Tibial nerve (tissue), 3 donors: Measurements from ENCODE around the gene FSD1.

Experiments used
- POLR2A ChIP-seq, 2 donors: fragments of 450-650 bp; IDR thresholded peaks; one replicate each; pipeline ENCODE4 v1.6.1; 2017; ENCODE audit warnings: antibody characterized with exemption in 2 of 2, mild to moderate bottlenecking in 2 of 2, moderate library complexity in 2 of 2
- TF ChIP-seq, protein P1 (sequence below), 5 experiments: fragments of 200-600 bp in 3 of 5; fragments of 450-650 bp in 2 of 5; sonication (generic) in 3 of 5; IDR thresholded peaks; one replicate each; pipeline ENCODE4 v1.5.1; 2016 to 2019; ENCODE audit warnings: antibody characterized with exemption in 5 of 5, mild to moderate bottlenecking in 3 of 5, moderate library complexity in 2 of 5

DNA sequence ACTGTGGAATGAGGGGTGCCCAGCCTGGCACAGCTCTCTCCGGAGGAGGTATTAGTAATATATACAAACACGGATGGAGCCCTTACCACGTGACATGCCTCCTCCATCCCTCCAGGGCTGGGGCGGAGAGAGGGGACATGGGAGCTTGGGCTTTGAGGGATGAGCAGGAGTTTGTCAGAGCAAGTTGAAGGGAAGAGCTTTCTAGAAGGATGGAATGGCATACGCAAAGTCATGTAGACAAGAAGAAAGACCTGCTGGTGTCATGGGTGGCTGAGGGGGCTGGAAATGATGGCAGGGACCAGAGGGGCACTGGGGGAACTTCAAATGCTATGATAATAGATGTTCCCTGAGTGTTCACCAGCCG lies 41.6 kb downstream of the FSD1 start:
- TF ChIP-seq, protein P1, sequence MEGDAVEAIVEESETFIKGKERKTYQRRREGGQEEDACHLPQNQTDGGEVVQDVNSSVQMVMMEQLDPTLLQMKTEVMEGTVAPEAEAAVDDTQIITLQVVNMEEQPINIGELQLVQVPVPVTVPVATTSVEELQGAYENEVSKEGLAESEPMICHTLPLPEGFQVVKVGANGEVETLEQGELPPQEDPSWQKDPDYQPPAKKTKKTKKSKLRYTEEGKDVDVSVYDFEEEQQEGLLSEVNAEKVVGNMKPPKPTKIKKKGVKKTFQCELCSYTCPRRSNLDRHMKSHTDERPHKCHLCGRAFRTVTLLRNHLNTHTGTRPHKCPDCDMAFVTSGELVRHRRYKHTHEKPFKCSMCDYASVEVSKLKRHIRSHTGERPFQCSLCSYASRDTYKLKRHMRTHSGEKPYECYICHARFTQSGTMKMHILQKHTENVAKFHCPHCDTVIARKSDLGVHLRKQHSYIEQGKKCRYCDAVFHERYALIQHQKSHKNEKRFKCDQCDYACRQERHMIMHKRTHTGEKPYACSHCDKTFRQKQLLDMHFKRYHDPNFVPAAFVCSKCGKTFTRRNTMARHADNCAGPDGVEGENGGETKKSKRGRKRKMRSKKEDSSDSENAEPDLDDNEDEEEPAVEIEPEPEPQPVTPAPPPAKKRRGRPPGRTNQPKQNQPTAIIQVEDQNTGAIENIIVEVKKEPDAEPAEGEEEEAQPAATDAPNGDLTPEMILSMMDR (IDR thresholded peaks at IDR 0.05), result no peak
- no peak for TF ChIP-seq POLR2A (IDR thresholded peaks at IDR 0.05)
